Measurements from ENCODE around the gene RETREG3. TPM values are rescaled to one million over a fixed set of nuclear protein-coding genes. Genes with fewer than 3 reads are reported as not detected.

RETREG3 gene
- total and polyA plus RNA-seq, 2 of the 13 experiments (the other 11 are each of a cell fraction or from before 2014, with no cell fraction given) = 47.0 to 55.8 TPM

DNA sequence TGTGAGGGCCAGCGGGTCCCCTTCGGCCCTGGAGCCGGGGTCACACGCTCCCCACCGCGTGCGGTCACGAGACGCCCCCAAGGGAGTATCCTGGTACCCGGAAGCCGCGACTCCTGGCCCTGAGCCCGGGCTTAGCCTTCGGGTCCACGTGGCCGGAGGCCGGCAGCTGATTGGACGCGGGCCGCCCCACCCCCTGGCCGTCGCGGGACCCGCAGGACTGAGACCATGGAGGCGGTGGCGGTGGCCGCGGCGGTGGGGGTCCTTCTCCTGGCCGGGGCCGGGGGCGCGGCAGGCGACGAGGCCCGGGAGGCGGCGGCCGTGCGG is 73.2 kb downstream of the RETREG3 start, which contains the start of gene NAGLU (continued):
- TF ChIP-seq HIVEP1 (CRISPR knock-in tag; IDR thresholded peaks at IDR 0.05) = peak; percentile 54; the same call in 1 of the 2 replicates
- peak; percentile 69; the same call in 1 of the 2 replicates for TF ChIP-seq TAF1 (CRISPR knock-in tag; IDR thresholded peaks at IDR 0.05)
- peak; percentile 81 for TF ChIP-seq KMT2B (CRISPR knock-in tag; IDR thresholded peaks at IDR 0.05)
- 0 out of 2 replicates have a peak, but pooled peaks have one; percentile 6 for TF ChIP-seq DMTF1 (CRISPR knock-in tag; IDR thresholded peaks at IDR 0.05)
- TF ChIP-seq LRRFIP1 (CRISPR knock-in tag; conservative IDR thresholded peaks at IDR 0.05) = no peak
- peak; percentile 74; the same call in 1 of the 2 replicates for TF ChIP-seq CREB3 (CRISPR knock-in tag; IDR thresholded peaks at IDR 0.05)
- peak; percentile 71 for TF ChIP-seq IRF2 (CRISPR knock-in tag; IDR thresholded peaks at IDR 0.05)
- TF ChIP-seq, protein P1, sequence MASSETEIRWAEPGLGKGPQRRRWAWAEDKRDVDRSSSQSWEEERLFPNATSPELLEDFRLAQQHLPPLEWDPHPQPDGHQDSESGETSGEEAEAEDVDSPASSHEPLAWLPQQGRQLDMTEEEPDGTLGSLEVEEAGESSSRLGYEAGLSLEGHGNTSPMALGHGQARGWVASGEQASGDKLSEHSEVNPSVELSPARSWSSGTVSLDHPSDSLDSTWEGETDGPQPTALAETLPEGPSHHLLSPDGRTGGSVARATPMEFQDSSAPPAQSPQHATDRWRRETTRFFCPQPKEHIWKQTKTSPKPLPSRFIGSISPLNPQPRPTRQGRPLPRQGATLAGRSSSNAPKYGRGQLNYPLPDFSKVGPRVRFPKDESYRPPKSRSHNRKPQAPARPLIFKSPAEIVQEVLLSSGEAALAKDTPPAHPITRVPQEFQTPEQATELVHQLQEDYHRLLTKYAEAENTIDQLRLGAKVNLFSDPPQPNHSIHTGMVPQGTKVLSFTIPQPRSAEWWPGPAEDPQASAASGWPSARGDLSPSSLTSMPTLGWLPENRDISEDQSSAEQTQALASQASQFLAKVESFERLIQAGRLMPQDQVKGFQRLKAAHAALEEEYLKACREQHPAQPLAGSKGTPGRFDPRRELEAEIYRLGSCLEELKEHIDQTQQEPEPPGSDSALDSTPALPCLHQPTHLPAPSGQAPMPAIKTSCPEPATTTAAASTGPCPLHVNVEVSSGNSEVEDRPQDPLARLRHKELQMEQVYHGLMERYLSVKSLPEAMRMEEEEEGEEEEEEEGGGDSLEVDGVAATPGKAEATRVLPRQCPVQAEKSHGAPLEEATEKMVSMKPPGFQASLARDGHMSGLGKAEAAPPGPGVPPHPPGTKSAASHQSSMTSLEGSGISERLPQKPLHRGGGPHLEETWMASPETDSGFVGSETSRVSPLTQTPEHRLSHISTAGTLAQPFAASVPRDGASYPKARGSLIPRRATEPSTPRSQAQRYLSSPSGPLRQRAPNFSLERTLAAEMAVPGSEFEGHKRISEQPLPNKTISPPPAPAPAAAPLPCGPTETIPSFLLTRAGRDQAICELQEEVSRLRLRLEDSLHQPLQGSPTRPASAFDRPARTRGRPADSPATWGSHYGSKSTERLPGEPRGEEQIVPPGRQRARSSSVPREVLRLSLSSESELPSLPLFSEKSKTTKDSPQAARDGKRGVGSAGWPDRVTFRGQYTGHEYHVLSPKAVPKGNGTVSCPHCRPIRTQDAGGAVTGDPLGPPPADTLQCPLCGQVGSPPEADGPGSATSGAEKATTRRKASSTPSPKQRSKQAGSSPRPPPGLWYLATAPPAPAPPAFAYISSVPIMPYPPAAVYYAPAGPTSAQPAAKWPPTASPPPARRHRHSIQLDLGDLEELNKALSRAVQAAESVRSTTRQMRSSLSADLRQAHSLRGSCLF (CRISPR knock-in tag; IDR thresholded peaks at IDR 0.05; ENCODE audit: borderline replicate concordance) = peak; percentile 85; the same call in 1 of the 2 replicates
- TF ChIP-seq, protein P2, sequence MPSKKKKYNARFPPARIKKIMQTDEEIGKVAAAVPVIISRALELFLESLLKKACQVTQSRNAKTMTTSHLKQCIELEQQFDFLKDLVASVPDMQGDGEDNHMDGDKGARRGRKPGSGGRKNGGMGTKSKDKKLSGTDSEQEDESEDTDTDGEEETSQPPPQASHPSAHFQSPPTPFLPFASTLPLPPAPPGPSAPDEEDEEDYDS (CRISPR knock-in tag; IDR thresholded peaks at IDR 0.05) = peak; percentile 80
- TF ChIP-seq BHLHE40 (IDR thresholded peaks at IDR 0.05; ENCODE audit: low read length) = peak; percentile 93
- TF ChIP-seq E2F5 (CRISPR knock-in tag; conservative IDR thresholded peaks at IDR 0.05) = peak; percentile 53; the same call in 1 of the 2 replicates
- peak; percentile 77; the same call in 1 of the 2 replicates for TF ChIP-seq PBX3 (CRISPR knock-in tag; IDR thresholded peaks at IDR 0.05; ENCODE audit: borderline replicate concordance)
- 0 out of 2 replicates have a peak, but pooled peaks have one; percentile 22 for TF ChIP-seq TIGD3 (CRISPR knock-in tag; IDR thresholded peaks at IDR 0.05; ENCODE audit: borderline replicate concordance)
- TF ChIP-seq ZNF180 (CRISPR knock-in tag; IDR thresholded peaks at IDR 0.05; ENCODE audit: borderline replicate concordance, low read depth) = no peak

Data from HepG2 (cell line).